Ovary (tissue), 3 donors: ENCODE measurements around the gene SLC45A2.

Source experiments
- POLR2A ChIP-seq: fragments of 450-650 bp; IDR thresholded peaks from one replicate; pipeline ENCODE4 v1.6.1; 2017; ENCODE audit warnings: antibody characterized with exemption, mild to moderate bottlenecking, moderate library complexity
- TF ChIP-seq, protein P1 (sequence below), 3 donors: fragments of 450-650 bp in 2 of 3; fragments of 200-600 bp in 1 of 3; IDR thresholded peaks; one replicate each; pipeline versions ENCODE4 v1.5.1 to v1.8.0; 2016 to 2022; ENCODE audit warnings: antibody characterized with exemption in 3 of 3, mild to moderate bottlenecking in 1 of 3
- donor health status: DM: no; HTN: no; CAD: no.

DNA sequence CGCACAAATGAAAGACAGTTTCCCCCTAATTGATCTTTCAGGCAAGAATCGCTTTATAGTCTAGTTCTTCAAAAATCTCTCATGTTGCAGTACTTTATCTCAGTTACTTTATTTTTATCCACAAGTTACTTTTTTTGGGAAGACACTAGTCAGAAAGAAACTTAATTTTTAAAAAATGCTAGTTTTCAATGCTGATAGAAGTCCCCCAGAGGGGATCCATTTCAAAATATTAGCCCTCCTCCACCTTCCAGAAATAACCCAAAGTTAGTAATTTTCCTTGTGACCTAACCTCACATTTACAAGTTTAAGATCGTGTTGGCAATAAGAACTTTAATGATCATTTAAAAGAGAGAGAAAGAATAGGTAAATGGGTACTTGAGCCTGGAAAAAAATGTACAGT lies 47.5 kb upstream of the SLC45A2 start:
- TF ChIP-seq, protein P1, sequence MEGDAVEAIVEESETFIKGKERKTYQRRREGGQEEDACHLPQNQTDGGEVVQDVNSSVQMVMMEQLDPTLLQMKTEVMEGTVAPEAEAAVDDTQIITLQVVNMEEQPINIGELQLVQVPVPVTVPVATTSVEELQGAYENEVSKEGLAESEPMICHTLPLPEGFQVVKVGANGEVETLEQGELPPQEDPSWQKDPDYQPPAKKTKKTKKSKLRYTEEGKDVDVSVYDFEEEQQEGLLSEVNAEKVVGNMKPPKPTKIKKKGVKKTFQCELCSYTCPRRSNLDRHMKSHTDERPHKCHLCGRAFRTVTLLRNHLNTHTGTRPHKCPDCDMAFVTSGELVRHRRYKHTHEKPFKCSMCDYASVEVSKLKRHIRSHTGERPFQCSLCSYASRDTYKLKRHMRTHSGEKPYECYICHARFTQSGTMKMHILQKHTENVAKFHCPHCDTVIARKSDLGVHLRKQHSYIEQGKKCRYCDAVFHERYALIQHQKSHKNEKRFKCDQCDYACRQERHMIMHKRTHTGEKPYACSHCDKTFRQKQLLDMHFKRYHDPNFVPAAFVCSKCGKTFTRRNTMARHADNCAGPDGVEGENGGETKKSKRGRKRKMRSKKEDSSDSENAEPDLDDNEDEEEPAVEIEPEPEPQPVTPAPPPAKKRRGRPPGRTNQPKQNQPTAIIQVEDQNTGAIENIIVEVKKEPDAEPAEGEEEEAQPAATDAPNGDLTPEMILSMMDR (IDR thresholded peaks at IDR 0.05), result no peak
- TF ChIP-seq POLR2A, result no peak
